HUES48 (cell line): ENCODE results near the gene PIRT.
"Not testable (repeated sequence)": the region's sequence is repeated elsewhere in the genome, so short reads cannot be mapped to it uniquely, and the experiment has no call there.

Source experiments
- H3K27ac ChIP-seq: one replicate; pipeline ENCODE4 v1.7.0; 2013; ENCODE audit warnings: low read depth, low read length, inconsistent platforms
- H3K27me3 ChIP-seq: 2 replicates; pipeline ENCODE4 v1.6.1; 2013; ENCODE audit warnings: mild to moderate bottlenecking, low read length; ENCODE audit not compliant: control insufficient read depth, insufficient read depth
- H3K36me3 ChIP-seq: 2 replicates; pipeline ENCODE4 v1.6.1; 2013; ENCODE audit warnings: low read length; ENCODE audit not compliant: control insufficient read depth, insufficient read depth
- H3K4me1 ChIP-seq: 2 replicates; pipeline ENCODE4 v1.6.1; 2013; ENCODE audit warnings: mild to moderate bottlenecking, low read length; ENCODE audit not compliant: control insufficient read depth, insufficient read depth
- H3K4me3 ChIP-seq: 2 replicates; pipeline ENCODE4 v1.5.1; 2013; ENCODE audit warnings: mild to moderate bottlenecking, low read depth, low read length
- H3K9ac ChIP-seq: 2 replicates; pipeline ENCODE4 v1.6.1; 2013; ENCODE audit warnings: mild to moderate bottlenecking, low read depth, low read length, moderate library complexity
- H3K9me3 ChIP-seq: 2 replicates; pipeline ENCODE4 v1.6.1; 2013; ENCODE audit warnings: low read length; ENCODE audit not compliant: control insufficient read depth, insufficient read depth

The PIRT gene

DNA sequence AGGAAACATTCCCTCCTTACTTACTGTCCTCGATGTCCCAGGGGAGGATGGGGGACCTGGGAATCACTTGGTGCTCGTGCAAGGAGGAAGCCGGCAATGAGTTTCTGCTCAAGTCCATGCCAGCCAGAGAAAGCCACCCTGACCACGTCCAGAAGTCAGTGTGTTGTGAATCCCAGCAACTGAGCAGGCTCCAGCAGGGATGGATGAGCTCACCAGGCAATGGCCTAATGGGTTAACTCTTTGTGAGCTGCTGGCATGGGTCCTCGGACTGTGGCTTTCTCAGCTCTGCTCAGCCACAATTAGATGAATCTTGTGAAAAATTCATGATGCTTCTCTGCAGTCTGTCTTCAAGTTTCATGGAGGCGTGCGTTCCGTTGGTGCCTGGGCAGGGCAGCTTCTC is at the start of gene PIRT:
PIRT (minus strand) TSS at position 167 of the 400 bp plus-strand sequence. CDS start 12,442 bp downstream, outside the sequence.
- Histone ChIP-seq H3K36me3 (no peaks in the 10 kb centered on the region), H3K4me3 (no peak within 1 kb of the TSS), H3K4me1 (no peaks in the 10 kb centered on the region), H3K9ac (no peak within 1 kb of the TSS), H3K27ac (no peak within 1 kb of the TSS), H3K27me3 (no peaks in the 10 kb centered on the region), H3K9me3 (no peaks in the 10 kb centered on the region)

DNA sequence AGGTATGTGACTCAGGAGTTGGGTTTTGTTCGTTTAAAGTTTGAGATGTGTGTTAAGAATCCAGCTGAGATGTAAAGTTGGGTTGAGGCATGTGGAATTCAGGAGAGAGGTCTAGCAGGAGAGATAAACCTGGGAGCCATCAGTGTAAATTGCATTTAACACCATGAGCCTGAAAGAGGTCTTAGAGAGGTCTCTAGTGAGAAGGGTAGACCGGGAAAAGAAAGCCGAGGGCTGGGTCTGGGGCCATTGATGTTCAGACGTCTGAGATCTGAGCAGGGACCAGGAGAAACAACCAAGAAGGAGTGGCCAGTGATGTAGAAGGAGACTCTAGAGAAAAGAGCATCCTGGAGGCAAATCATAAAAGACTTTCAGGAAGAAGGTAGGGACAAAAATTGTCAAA is 44.1 kb upstream of the PIRT start:
- no peak overlapping the region for H3K27ac ChIP-seq
- no peaks in the 10 kb centered on the region for H3K27me3 ChIP-seq
- no peaks in the 10 kb centered on the region for H3K36me3 ChIP-seq
- H3K4me3 ChIP-seq = no peak overlapping the region
- H3K4me1 ChIP-seq = peaks cover 2% of the 10 kb centered on the region; the same call in 1 of the 2 replicates
- H3K9ac ChIP-seq = no peak overlapping the region
- H3K9me3 ChIP-seq = no peaks in the 10 kb centered on the region

DNA sequence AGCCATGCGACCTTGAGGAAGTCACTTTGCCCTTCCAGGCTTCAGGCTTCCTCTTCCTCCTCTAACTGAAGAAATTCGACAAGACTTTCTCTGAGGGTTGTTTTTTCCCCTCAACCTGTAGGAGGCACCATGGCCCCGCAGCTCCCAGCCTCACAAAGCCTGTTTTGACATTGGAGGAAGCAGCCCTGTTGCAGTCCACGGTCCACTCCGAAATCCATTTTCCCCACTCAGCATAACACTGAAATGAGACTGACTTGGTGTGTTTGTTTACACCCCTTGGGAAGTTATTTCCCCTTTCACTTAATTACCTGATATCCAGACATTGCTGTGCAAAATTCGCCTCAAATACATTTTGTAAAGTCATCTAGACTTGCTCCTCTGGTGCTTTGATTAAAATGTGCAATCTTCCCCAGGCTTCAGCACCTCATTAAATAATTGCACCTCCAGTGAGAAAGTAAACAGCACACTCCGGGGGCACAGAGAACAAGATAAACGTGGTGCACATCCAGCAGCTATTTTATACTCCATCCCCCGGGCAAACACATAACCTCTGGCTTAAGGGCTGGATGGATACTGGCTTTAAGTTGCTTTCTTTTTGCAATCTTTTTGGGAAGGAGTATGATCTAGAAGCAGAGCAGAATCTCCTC is 41.4 kb upstream of the PIRT start:
- H3K27me3 ChIP-seq = no peaks in the 10 kb centered on the region

DNA sequence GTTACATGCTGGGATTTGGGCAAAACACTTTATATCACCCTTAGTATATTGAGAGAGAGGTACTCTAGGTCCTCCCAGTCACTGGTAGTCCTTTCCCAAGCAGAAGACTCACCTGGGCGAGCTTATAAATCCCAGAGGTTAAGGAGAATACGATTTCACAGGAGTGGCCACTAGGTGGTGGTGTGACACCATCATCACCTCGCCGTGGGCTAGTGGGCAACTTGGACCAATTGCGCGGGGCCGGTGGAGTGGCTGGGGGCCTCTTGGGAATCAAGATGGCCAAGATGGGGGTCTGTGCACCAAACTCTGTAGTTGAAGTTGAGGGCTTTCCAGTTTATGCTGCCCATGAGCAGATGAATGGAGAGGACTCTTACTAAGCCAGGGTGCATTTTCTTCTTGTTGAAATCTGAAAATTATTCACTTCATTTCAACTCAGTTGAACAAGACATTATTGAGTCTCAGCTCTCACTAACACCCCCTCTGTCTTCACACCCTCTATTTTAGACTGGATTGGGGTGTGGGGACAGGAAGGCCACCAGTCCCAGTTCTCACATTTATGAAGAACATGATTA is 38.2 kb upstream of the PIRT start:
- H3K27ac ChIP-seq = no peak overlapping the region
- no peaks in the 10 kb centered on the region for H3K36me3 ChIP-seq
- H3K4me1 ChIP-seq = peaks cover 5% of the 10 kb centered on the region; the same call in 1 of the 2 replicates
- H3K27me3 ChIP-seq = no peaks in the 10 kb centered on the region
- H3K9me3 ChIP-seq = no peaks in the 10 kb centered on the region
- no peak overlapping the region for H3K9ac ChIP-seq
- no peak overlapping the region for H3K4me3 ChIP-seq

More for the DNA sequence above, 41.4 kb upstream of the PIRT start:
- no peak overlapping the region for H3K4me3 ChIP-seq
- no peak overlapping the region for H3K27ac ChIP-seq
- no peaks in the 10 kb centered on the region for H3K36me3 ChIP-seq
- H3K4me1 ChIP-seq = peaks cover 5% of the 10 kb centered on the region; the same call in 1 of the 2 replicates
- no peaks in the 10 kb centered on the region for H3K9me3 ChIP-seq
- no peak overlapping the region for H3K9ac ChIP-seq

DNA sequence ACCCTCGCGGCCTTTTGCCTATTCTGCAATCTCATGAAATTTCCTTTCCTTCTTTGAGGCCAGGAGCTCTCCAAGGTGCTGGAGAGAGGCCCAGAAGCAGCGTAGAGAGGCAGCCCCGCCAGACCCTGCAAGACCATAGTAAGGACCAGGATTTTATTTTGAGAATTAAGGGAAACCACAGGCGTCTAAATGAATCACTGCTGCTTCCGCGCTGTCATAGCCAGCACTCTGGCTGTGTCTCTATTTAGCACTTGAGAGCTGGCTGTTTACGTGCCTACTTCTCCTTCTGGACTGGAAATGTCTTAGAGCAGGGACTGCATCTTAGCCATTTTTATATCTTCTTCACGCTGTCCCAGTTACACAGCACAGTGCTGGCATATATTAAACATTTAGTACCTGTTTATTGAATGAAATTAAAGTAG is 37.6 kb upstream of the PIRT start:
- Histone ChIP-seq H3K27ac (no peak overlapping the region), H3K4me3 (no peak overlapping the region), H3K9ac (no peak overlapping the region), H3K9me3 (no peaks in the 10 kb centered on the region), H3K4me1 (peaks cover 5% of the 10 kb centered on the region; the same call in 1 of the 2 replicates), H3K27me3 (no peaks in the 10 kb centered on the region), H3K36me3 (no peaks in the 10 kb centered on the region)

DNA sequence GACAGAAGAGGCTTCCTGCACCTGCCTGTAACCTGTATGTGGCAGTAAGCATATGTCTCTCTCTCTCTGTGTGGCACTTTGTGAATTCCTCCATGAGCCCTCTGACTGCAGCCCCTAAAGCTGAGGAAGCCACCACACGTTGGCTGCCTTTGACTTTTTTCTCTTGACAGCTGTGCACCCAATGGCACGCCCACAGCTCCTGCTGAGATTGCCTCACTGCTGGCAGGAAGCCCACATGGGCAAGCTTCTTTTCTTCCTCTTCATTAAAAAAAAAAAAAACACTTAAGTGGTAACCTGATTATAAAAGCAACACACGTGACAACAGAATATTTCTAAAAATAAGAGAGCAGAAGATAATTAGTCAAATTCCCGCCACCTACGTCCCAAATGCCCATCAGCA is 34.0 kb upstream of the PIRT start:
- no peaks in the 10 kb centered on the region for H3K27me3 ChIP-seq
- H3K4me1 ChIP-seq = peaks cover 3% of the 10 kb centered on the region; the same call in 1 of the 2 replicates

DNA sequence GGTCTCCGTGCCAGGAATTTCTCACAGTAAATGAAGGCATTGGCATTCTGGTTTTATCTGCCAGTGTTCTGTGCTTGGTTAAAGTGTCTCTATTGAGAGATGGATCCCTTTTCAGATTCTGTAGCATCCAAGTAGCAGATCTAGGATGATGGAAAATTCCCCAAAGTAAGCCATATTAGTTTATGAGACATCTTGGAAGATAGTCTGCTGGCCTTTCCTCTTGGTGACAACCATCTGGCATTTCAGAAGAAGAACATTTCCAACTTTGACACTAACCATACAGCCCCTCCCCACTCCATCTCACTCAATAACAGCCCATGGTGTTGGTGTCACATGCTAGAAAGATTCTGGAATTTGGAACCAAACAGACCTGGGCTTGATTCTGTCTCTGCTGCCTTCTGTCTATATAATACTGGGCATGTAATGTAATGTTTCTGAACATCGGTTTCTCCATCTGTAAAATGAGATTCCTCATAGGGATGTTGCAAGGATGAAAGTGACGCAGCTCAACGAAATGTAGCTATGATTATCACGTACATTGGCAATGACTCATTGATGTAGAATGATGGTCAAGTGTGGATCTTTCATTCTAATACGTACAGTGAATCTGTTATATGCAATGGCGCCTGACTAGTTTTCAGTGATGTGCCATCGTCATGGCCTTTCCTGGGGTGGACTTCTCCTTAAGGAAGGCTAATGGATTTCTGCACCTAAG is 32.6 kb upstream of the PIRT start:
- no peaks in the 10 kb centered on the region for H3K36me3 ChIP-seq
- H3K4me1 ChIP-seq = peaks cover 2% of the 10 kb centered on the region; the same call in 1 of the 2 replicates
- H3K27me3 ChIP-seq = no peaks in the 10 kb centered on the region
- no peak overlapping the region for H3K27ac ChIP-seq
- no peaks in the 10 kb centered on the region for H3K9me3 ChIP-seq
- no peak overlapping the region for H3K9ac ChIP-seq
- no peak overlapping the region for H3K4me3 ChIP-seq

More for the DNA sequence above, 34.0 kb upstream of the PIRT start:
- Histone ChIP-seq H3K9me3 (no peaks in the 10 kb centered on the region), H3K9ac (no peak overlapping the region), H3K36me3 (no peaks in the 10 kb centered on the region), H3K27ac (no peak overlapping the region), H3K4me3 (no peak overlapping the region)

DNA sequence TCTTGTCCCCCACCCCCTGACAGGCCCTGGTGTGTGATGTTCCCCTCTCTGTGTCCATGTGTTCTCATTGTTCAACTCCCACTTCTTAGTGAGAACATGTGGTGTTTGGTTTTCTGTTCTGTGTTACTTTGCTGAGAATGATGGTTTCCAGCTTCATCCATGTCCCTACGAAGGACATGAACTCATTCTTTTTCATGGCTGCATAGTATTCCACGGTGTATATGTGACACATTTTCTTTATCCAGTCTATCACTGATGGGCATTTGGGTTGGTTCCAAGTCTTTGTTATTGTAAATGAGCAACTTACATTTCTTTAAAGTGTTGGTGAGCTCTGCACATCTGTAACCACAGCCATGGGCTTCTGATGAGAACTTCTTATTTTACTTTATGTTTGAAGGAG is 30.9 kb upstream of the PIRT start:
- H3K36me3 ChIP-seq, H3K27ac ChIP-seq, H3K9ac ChIP-seq, H3K27me3 ChIP-seq, H3K9me3 ChIP-seq, H3K4me3 ChIP-seq, H3K4me1 ChIP-seq: not testable (repeated sequence)

DNA sequence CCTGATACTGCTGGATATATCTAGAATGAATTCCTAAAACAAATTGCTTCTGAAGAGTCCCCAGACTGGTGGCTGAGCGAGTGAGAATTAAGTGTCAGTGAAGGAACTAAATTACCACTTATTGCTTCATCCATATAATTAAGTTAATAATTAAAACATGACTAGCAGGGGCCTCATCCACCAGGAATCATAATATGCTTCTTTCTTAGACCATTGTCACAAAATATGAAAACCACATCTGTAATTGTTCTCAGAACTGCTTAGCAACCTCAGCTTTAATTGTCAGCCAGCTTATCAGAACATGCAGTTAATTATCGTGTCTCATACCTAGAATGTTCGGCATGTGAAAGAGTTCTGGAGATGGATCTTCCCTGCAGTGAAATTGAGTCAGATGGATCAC is 21.2 kb upstream of the PIRT start:
- Histone ChIP-seq H3K9me3 (no peaks in the 10 kb centered on the region), H3K27ac (no peak overlapping the region), H3K36me3 (no peaks in the 10 kb centered on the region), H3K4me1 (no peaks in the 10 kb centered on the region), H3K4me3 (no peak overlapping the region), H3K27me3 (no peaks in the 10 kb centered on the region), H3K9ac (no peak overlapping the region)

DNA sequence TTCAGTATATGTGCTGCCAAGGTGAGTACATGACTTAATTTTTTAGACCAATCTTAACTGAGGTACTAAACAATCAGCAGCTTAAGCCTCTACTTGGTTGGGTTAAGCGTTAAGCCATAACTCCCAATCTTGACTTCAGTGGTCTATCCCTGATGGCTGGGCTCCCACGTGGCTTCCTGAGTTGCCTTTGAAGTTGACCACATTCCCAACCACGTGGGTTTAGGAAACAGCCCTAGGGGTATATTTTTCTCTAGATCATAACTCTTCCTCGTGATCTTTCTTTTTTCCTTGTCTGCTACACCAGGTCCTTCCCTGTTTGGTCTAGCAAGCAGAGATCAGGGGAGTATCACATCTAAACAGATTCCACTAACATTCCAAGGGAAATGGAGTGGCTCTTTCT is 20.1 kb upstream of the PIRT start:
- H3K9ac ChIP-seq = no peak overlapping the region
- no peak overlapping the region for H3K27ac ChIP-seq
- no peaks in the 10 kb centered on the region for H3K36me3 ChIP-seq
- H3K4me3 ChIP-seq = no peak overlapping the region
- H3K27me3 ChIP-seq = no peaks in the 10 kb centered on the region
- no peaks in the 10 kb centered on the region for H3K4me1 ChIP-seq
- H3K9me3 ChIP-seq = no peaks in the 10 kb centered on the region

DNA sequence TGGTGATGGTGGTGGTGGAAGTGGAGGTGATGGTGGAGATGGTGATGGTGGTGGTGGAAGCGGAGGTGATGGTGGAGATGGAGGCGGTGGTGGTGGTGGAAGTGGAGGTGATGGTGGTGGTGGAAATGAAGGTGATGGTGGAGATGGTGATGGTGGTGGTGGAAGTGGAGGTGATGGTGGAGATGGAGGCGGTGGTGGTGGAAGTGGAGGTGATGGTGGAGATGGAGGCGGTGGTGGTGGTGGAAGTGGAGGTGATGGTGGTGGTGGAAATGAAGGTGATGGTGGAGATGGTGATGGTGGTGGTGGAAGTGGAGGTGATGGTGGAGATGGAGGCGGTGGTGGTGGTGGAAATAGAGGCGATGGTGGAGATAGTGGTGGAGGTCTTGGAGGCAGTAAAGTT is 8.7 kb upstream of the PIRT start:
- not testable (repeated sequence) for H3K9ac ChIP-seq, H3K36me3 ChIP-seq, H3K27ac ChIP-seq, H3K27me3 ChIP-seq, H3K4me3 ChIP-seq, H3K9me3 ChIP-seq
- H3K4me1 ChIP-seq = peaks cover 13% of the 10 kb centered on the region
